MCF 10A (cell line): ENCODE data around the gene ZSWIM8. TPM values are rescaled to one million over a fixed set of nuclear protein-coding genes. Genes with fewer than 3 reads are reported as not detected.

Experiments
- BruUV-seq: library from RNA; stranded (reverse); fragments of 400-500 nt; replicated peaks from 2 replicates; lab custom pipeline; 2021; lab: Mats Ljungman, UMichigan
- CTCF ChIA-PET: fragments of 300-600 bp; sonication (Branson Sonifier 250); formaldehyde crosslinking; extraction: SDS; loops from one replicate; lab custom pipeline; 2021; ENCODE audit warnings: antibody characterized with exemption, inconsistent platforms; lab: Yijun Ruan, JAX
- POLR2A ChIA-PET: fragments of 300-600, 350-650 bp; sonication (Branson Sonifier 250); formaldehyde crosslinking; extraction: SDS; loops from one replicate; lab custom pipeline; 2020; ENCODE audit warnings: antibody characterized with exemption, inconsistent platforms; lab: Yijun Ruan, JAX
- DNase-seq: peaks from one replicate; pipeline ENCODE4 v3.0.0-alpha.2; 2018; ENCODE audit not compliant: unreplicated experiment
- H3K27ac Mint-ChIP-seq: one replicate; pipeline ENCODE4 v1.8.0; 2022; ENCODE audit warnings: mild to moderate bottlenecking, low read depth, mixed read lengths; ENCODE audit not compliant: unreplicated experiment
- H3K27me3 Mint-ChIP-seq: one replicate; pipeline ENCODE4 v1.8.0; 2022; ENCODE audit warnings: mixed read lengths; ENCODE audit not compliant: insufficient read depth, unreplicated experiment
- H3K36me3 Mint-ChIP-seq: one replicate; pipeline ENCODE4 v1.8.0; 2022; ENCODE audit warnings: mild to moderate bottlenecking, moderate library complexity, mixed read lengths; ENCODE audit not compliant: insufficient read depth, unreplicated experiment
- H3K4me1 Mint-ChIP-seq: one replicate; pipeline ENCODE4 v1.8.0; 2022; ENCODE audit warnings: mixed read lengths; ENCODE audit not compliant: insufficient read depth, unreplicated experiment
- H3K4me3 Mint-ChIP-seq: one replicate; pipeline ENCODE4 v1.8.0; 2022; ENCODE audit warnings: mild to moderate bottlenecking, moderate library complexity, mixed read lengths; ENCODE audit not compliant: unreplicated experiment
- H3K9me3 Mint-ChIP-seq: one replicate; pipeline ENCODE4 v1.8.0; 2022; ENCODE audit warnings: mixed read lengths; ENCODE audit not compliant: unreplicated experiment
- intact Hi-C: fragments of 100-400 bp; cut with micrococcal nuclease; formaldehyde crosslinking; loops from 2 replicates; pipeline ENCODE4 v1.14.1; 2022
- total RNA-seq: library from RNA; stranded (reverse); gene quantifications from 2 replicates; pipeline ENCODE4 v1.2.3, GENCODE V29; 2022
- TF ChIP-seq, protein P1 (sequence below): fragments of 200-600 bp; IDR thresholded peaks from one replicate; pipeline ENCODE4 v1.8.0; 2022; ENCODE audit warnings: antibody characterized with exemption, mild to moderate bottlenecking; ENCODE audit not compliant: unreplicated experiment

ZSWIM8 gene
- total RNA-seq, 1 experiment from 2014 or later = 84.2 TPM

DNA sequence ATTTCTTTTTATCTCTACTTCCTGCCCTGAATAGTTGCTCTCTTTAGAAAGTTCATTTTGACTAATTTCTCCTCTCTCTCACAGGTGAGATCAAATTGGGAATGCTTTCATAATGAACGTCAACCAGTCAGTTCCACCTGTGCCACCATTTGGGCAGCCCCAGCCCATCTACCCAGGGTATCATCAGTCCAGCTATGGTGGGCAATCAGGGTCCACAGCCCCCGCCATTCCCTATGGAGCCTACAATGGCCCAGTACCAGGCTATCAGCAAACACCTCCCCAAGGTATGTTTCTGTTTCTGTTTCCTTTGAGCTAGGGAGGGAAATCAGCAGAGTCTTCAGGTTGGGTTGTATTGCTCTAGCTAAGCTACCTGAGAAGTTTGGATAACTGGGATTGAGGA is 38.7 kb upstream of the ZSWIM8 start:
- POLR2A ChIA-PET = interaction anchor here (0.7 to 1.4 kb wide), 3 partner anchors 17 to 35 kb away, joined by 4 to 5 read pairs (median 4); partner anchors contain the start of gene CHCHD1
- BruUV-seq = no TSS peak
- Mint-ChIP-seq H3K27me3 (no peaks in the 10 kb centered on the region), H3K27ac (peak overlapping the region; percentile 9), H3K4me1 (peaks cover 24% of the 10 kb centered on the region), H3K9me3 (no peaks in the 10 kb centered on the region), H3K36me3 (peaks cover 76% of the 10 kb centered on the region), H3K4me3 (peak overlapping the region; percentile 33)
- TF ChIP-seq, protein P1, sequence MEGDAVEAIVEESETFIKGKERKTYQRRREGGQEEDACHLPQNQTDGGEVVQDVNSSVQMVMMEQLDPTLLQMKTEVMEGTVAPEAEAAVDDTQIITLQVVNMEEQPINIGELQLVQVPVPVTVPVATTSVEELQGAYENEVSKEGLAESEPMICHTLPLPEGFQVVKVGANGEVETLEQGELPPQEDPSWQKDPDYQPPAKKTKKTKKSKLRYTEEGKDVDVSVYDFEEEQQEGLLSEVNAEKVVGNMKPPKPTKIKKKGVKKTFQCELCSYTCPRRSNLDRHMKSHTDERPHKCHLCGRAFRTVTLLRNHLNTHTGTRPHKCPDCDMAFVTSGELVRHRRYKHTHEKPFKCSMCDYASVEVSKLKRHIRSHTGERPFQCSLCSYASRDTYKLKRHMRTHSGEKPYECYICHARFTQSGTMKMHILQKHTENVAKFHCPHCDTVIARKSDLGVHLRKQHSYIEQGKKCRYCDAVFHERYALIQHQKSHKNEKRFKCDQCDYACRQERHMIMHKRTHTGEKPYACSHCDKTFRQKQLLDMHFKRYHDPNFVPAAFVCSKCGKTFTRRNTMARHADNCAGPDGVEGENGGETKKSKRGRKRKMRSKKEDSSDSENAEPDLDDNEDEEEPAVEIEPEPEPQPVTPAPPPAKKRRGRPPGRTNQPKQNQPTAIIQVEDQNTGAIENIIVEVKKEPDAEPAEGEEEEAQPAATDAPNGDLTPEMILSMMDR = no peak
- DNase-seq = no peak
- CTCF ChIA-PET = interaction anchor here (0.7 to 1.3 kb wide), 2 partner anchors 16 to 27 kb away, joined by 3 read pairs; no protein-coding TSS in a partner anchor
- intact Hi-C loops = no loop called here

DNA sequence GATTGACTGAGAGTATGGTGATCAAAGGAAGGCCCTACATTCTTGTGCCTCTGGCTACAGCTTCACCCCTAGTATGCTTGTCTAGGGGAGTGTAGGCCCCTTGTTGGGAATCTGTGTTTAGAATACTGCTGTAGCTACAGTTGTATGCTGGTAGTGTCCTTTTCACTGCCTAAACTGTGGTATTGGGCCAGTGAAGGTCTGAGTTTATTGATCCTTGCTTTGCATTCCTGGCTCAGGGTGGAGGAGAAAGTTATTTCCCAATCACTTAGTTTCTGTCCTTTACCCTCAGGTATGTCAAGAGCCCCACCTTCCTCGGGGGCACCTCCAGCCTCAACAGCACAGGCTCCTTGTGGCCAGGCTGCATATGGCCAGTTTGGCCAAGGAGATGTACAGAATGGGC is 34.6 kb upstream of the ZSWIM8 start:
- intact Hi-C loops = no loop called here
- Mint-ChIP-seq H3K4me3 (no peak overlapping the region), H3K36me3 (peaks cover 96% of the 10 kb centered on the region), H3K27me3 (no peaks in the 10 kb centered on the region), H3K9me3 (no peaks in the 10 kb centered on the region), H3K4me1 (peaks cover 28% of the 10 kb centered on the region), H3K27ac (no peak overlapping the region)
- DNase-seq = no peak
- ChIA-PET CTCF (no interaction called here), POLR2A (no interaction called here)
- TF ChIP-seq, protein P1 = no peak
- BruUV-seq = no TSS peak

DNA sequence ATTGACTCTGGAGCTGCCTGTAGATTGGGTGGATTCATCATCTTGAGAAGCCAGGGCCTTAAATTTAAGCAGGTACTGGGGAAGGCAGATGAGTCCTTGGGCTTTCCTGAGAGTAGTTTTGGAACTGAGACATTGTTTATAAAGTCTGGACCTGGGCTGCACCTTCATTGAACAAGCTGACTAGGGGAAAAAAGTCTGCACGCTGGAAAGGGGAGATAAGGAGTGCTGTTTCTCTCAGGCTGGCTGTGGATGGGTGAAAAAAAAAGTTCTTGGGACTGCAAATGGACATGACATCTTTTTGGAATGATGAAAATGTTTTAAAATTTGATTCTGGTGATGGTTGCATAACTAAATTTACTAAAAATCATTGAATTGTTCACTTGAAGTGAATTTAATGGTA is 29.2 kb upstream of the ZSWIM8 start:
- POLR2A ChIA-PET = interaction anchor here (0.6 to 2.8 kb wide), 5 partner anchors 10 to 265 kb away, joined by 3 to 18 read pairs (median 5); partner anchors contain the start of gene SEC24C
- DNase-seq = no peak
- Mint-ChIP-seq H3K4me1 (peaks cover 17% of the 10 kb centered on the region), H3K27ac (no peak overlapping the region), H3K27me3 (no peaks in the 10 kb centered on the region), H3K36me3 (peaks cover 93% of the 10 kb centered on the region), H3K9me3 (no peaks in the 10 kb centered on the region), H3K4me3 (no peak overlapping the region)
- no TSS peak for BruUV-seq
- CTCF ChIA-PET = interaction anchor here (0.6 to 0.7 kb wide), 2 partner anchors 12 to 232 kb away, joined by 3 read pairs; no protein-coding TSS in a partner anchor
- intact Hi-C loops = no loop called here
- TF ChIP-seq, protein P1 = no peak

DNA sequence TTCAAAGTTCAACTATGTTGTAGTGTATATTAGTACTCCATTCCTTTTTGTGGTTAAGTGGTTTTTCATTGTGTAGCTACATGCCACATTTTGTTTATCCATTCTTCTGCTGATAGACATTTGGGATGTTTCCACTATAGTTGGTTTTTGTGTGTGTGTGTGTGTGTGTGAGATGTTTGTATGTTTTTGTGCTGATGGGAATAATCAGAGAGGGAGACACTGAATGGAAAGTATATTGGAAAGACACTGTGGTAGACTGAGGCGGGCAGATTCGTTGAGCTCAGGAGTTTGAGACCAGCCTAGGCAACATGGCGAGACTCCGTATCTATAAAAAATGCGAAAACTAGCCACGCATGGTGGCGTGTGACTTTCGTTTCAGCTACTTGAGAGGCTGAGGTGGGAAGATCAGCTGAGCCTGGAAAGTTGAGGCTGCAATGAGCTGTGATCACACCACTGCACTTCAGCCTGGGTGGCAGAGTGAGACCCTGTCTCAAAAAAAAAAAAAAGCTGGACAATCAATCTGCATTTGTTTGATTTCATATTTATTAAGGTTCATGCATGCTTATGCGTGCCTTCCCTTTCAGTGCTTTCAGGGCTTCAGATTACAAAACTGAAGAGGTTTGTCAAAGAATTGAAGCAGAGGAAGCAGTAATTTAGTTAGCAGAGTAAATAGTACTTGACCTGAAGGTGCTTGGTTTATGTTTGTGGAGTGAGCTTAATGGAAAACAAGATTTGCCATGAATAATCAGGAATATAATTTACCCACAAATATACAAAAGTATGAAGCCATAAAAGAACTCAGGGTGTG is 26.5 kb upstream of the ZSWIM8 start:
- POLR2A ChIA-PET = interaction anchor here (0.6 to 3.5 kb wide), 6 partner anchors 13 to 130 kb away, joined by 3 to 28 read pairs (median 4); partner anchors contain the start of genes CHCHD1 and ZSWIM8
- DNase-seq = no peak
- Mint-ChIP-seq H3K36me3 (peaks cover 93% of the 10 kb centered on the region), H3K9me3 (no peaks in the 10 kb centered on the region), H3K27ac (no peak overlapping the region), H3K4me3 (no peak overlapping the region), H3K27me3 (no peaks in the 10 kb centered on the region), H3K4me1 (peaks cover 23% of the 10 kb centered on the region)
- intact Hi-C loops = no loop called here
- CTCF ChIA-PET = interaction anchor here (0.6 to 1.0 kb wide), 3 partner anchors 77 to 220 kb away, joined by 3 to 4 read pairs (median 3); no protein-coding TSS in a partner anchor
- no TSS peak for BruUV-seq
- TF ChIP-seq, protein P1 = no peak
